Measurements from ENCODE around the gene BMPR1A.

DNA sequence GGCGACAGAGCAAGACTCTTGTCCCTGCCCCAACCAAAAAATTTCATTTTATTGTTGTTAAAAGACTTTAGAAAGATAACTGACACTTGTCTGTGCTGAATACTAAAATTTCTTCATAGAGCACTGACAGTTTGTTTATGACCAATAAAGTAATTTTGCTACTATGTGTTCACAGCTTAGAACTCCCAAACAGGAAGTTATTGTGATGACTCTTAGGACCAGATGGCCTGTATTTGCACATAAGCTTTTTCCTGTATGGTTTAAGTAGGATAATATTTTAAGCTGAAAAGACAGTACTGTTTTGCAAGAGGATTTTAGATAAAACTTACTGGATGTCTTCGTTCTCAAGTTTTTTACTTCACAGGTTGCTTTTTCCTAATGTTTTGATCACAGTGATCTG lies 120.3 kb downstream of the BMPR1A start:
- TF ChIP-seq, protein P1, sequence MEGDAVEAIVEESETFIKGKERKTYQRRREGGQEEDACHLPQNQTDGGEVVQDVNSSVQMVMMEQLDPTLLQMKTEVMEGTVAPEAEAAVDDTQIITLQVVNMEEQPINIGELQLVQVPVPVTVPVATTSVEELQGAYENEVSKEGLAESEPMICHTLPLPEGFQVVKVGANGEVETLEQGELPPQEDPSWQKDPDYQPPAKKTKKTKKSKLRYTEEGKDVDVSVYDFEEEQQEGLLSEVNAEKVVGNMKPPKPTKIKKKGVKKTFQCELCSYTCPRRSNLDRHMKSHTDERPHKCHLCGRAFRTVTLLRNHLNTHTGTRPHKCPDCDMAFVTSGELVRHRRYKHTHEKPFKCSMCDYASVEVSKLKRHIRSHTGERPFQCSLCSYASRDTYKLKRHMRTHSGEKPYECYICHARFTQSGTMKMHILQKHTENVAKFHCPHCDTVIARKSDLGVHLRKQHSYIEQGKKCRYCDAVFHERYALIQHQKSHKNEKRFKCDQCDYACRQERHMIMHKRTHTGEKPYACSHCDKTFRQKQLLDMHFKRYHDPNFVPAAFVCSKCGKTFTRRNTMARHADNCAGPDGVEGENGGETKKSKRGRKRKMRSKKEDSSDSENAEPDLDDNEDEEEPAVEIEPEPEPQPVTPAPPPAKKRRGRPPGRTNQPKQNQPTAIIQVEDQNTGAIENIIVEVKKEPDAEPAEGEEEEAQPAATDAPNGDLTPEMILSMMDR (conservative IDR thresholded peaks at IDR 0.05), result no peak
- no peak for TF ChIP-seq ZFX (IDR thresholded peaks at IDR 0.05)

Data from C4-2B (cell line).